B cell (primary cell): Measurements from ENCODE around the gene ALKBH5. TPM values are rescaled to one million over a fixed set of nuclear protein-coding genes. Genes with fewer than 3 reads are reported as not detected.

ENCODE experiments used
- ATAC-seq: fragments of 200-7000 bp; cut with Tn5 transposase; one replicate; pipeline ENCODE4 v1.10.0; 2021; ENCODE audit warnings: low read depth, mild to moderate bottlenecking, moderate number of reproducible peaks, moderate library complexity
- CTCF ChIA-PET: fragments of 350-600 bp; sonication (Branson Sonifier 250); formaldehyde crosslinking; loops from one replicate; lab custom pipeline; 2021; ENCODE audit warnings: antibody characterized with exemption, inconsistent platforms; lab: Charles Lee
- POLR2A ChIA-PET: fragments of 350-600 bp; sonication (Branson Sonifier 250); formaldehyde crosslinking; loops from one replicate; lab custom pipeline; 2021; ENCODE audit warnings: antibody characterized with exemption; lab: Charles Lee
- DNase-seq: peaks from one replicate; pipeline ENCODE4 v3.0.0; 2013
- H2AFZ ChIP-seq: 2 replicates; pipeline ENCODE4 v1.6.1; 2012; ENCODE audit warnings: mild to moderate bottlenecking, low read depth, low read length; ENCODE audit not compliant: insufficient read depth, poor library complexity, severe bottlenecking
- H3K27ac ChIP-seq, 2 donors: 1 replicate in 1 of 2; 2 replicates in 1 of 2; pipeline ENCODE4 v1.5.1; 2012 to 2013; ENCODE audit warnings: low read length in 2 of 2, mild to moderate bottlenecking in 2 of 2, moderate library complexity in 1 of 2
- H3K27me3 ChIP-seq, 4 experiments: fragments of 200-600 bp in 1 of 4; sonication (generic) in 1 of 4; replicated peaks in 1 of 4; 1 replicate in 2 of 4; 2 replicates in 2 of 4; pipeline versions ENCODE4 v1.6.1 to v1.7.0; 2013 to 2016; ENCODE audit warnings: low read length in 3 of 4, mild to moderate bottlenecking in 2 of 4, mixed read lengths in 1 of 4, moderate library complexity in 1 of 4; ENCODE audit not compliant: insufficient read depth in 4 of 4, control insufficient read depth in 3 of 4; ENCODE audit errors: control extremely low read depth in 1 of 4
- H3K36me3 ChIP-seq, 2 experiments: replicated peaks in 1 of 2; 1 replicate in 1 of 2; 2 replicates in 1 of 2; pipeline versions ENCODE4 v1.6.1 to v1.7.1; 2013; ENCODE audit warnings: low read length in 1 of 2; ENCODE audit not compliant: insufficient read depth in 2 of 2, control insufficient read depth in 1 of 2; ENCODE audit errors: control extremely low read depth in 1 of 2, extremely low read depth in 1 of 2
- H3K4me1 ChIP-seq, 2 donors: fragments of 200-600 bp in 1 of 2; sonication (generic) in 1 of 2; 1 replicate in 1 of 2; 2 replicates in 1 of 2; pipeline versions ENCODE4 v1.5.1 to v1.6.1; 2013 to 2017; ENCODE audit warnings: low read length in 2 of 2; ENCODE audit not compliant: control insufficient read depth in 2 of 2, insufficient read depth in 2 of 2
- H3K4me2 ChIP-seq: replicated peaks from 2 replicates; pipeline ENCODE3; 2012; ENCODE audit warnings: mild to moderate bottlenecking, low read depth, low read length; ENCODE audit not compliant: poor library complexity, severe bottlenecking
- H3K4me3 ChIP-seq, 5 experiments: fragments of 200-600 bp in 1 of 5; sonication (generic) in 1 of 5; 1 replicate in 3 of 5; 2 replicates in 2 of 5; pipeline versions ENCODE4 v1.5.1 to v1.7.0; 2011 to 2016; ENCODE audit warnings: low read length in 4 of 5, mild to moderate bottlenecking in 4 of 5, low read depth in 2 of 5, control low read depth in 1 of 5, moderate library complexity in 1 of 5; ENCODE audit not compliant: insufficient read depth in 1 of 5; ENCODE audit errors: control extremely low read depth in 1 of 5, extremely low read depth in 1 of 5
- H3K79me2 ChIP-seq: fragments of 200-600 bp; sonication (generic); one replicate; pipeline ENCODE4 v1.6.0; 2016; ENCODE audit warnings: low read length; ENCODE audit not compliant: control insufficient read depth, insufficient read depth
- H3K9ac ChIP-seq: fragments of 200-600 bp; sonication (generic); 2 replicates; pipeline ENCODE4 v1.6.1; 2017; ENCODE audit warnings: mild to moderate bottlenecking, low read length, moderate library complexity
- H3K9me3 ChIP-seq, 3 donors: one replicate each; pipeline versions ENCODE4 v1.6.1 to v1.7.1; 2013; ENCODE audit warnings: low read length in 2 of 3; ENCODE audit not compliant: control insufficient read depth in 2 of 3, insufficient read depth in 1 of 3; ENCODE audit errors: control extremely low read depth in 1 of 3
- H4K20me1 ChIP-seq: 2 replicates; pipeline ENCODE4 v1.6.0; 2012; ENCODE audit warnings: mild to moderate bottlenecking, low read length; ENCODE audit not compliant: insufficient read depth, control insufficient read depth, poor library complexity, severe bottlenecking
- H3K27ac Mint-ChIP-seq: one replicate; pipeline ENCODE4 v1.8.0; 2021; ENCODE audit warnings: mixed read lengths
- H3K27me3 Mint-ChIP-seq: one replicate; pipeline ENCODE4 v1.8.0; 2021; ENCODE audit warnings: mixed read lengths
- H3K4me1 Mint-ChIP-seq: one replicate; pipeline ENCODE4 v1.8.0; 2021; ENCODE audit warnings: mixed read lengths
- H3K4me3 Mint-ChIP-seq: one replicate; pipeline ENCODE4 v1.8.0; 2021; ENCODE audit warnings: mixed read lengths
- H3K9me3 Mint-ChIP-seq: one replicate; pipeline ENCODE4 v1.8.0; 2022; ENCODE audit warnings: mixed read lengths; ENCODE audit not compliant: insufficient read depth
- CTCF ChIP-seq: fragments of 200-600 bp; IDR thresholded peaks from one replicate; pipeline ENCODE4 v1.8.0; 2022; ENCODE audit warnings: antibody characterized with exemption, mild to moderate bottlenecking
- EZH2 ChIP-seq: IDR thresholded peaks from 2 replicates; pipeline ENCODE4 v1.6.1; 2012; ENCODE audit warnings: borderline replicate concordance, low read depth, mild to moderate bottlenecking, moderate library complexity, low read length; ENCODE audit not compliant: insufficient read depth, poor library complexity, severe bottlenecking
- WGBS: methylation state at CpG from one replicate; pipeline ENCODE4 v1.1.5; 2013; ENCODE audit warnings: missing lambda C conversion rate; ENCODE audit not compliant: insufficient coverage; 5-methylcytosine and 5-hydroxymethylcytosine counted together
- intact Hi-C: fragments of 100-400 bp; cut with micrococcal nuclease; formaldehyde crosslinking; loops from one replicate; pipeline ENCODE4 v1.10.0; 2022
- polyA plus RNA-seq: library from polyadenylated mRNA; depleted of rRNA; stranded (reverse); fragments of >200 nt; gene quantifications from 2 replicates; pipeline ENCODE4 v1.2.3, GENCODE V29; 2012
- total RNA-seq, 2 donors: library from RNA; stranded (reverse); fragments of 120-200 nt in 1 of 2; gene quantifications; 1 replicate in 1 of 2; 2 replicates in 1 of 2; pipeline versions ENCODE4 v1.2.3 to v1.2.4, GENCODE V29; 2013 to 2022

The ALKBH5 gene
- total and polyA plus RNA-seq, 2 donors (not counting 1 experiment from before 2014, with no cell fraction given): 63.3 to 104 TPM

DNA sequence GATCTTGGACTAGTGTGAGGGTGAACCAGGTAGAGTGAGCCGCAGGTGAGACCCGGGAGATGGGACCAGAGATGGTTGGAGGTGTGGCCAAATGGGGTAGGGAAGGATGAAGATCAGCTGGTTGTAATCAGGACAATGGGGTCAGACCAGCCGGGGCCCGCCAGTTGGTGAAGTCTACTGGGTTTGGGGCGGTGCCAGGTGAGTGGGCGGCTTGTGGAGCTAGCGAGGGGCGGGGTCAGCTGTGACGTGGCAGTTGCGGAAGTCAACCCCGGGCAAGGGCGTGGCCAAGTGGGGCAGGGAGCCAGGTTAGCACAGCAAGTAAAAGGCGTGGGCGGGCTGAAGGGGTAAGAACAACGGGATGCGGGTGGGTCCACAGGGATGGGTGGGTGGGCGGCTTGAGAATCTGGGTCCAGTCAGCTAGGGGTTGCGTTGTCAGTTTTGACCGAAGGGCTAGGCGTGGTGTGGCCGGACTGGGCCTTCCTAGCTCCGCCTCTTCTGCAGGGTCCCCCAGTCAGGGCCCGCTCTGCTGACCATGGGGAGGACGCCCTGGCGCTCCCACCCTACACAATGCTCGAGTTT, 25.5 kb upstream of the ALKBH5 start:
- Histone ChIP-seq H2AFZ (peak overlapping the region; percentile 84), H3K9ac (peak overlapping the region; percentile 73), H3K27me3 (no peaks in the 10 kb centered on the region), H4K20me1 (no peaks in the 10 kb centered on the region), H3K9me3 (peaks cover 0 to 3% (median 0%) of the 10 kb centered on the region in 3 donors), H3K79me2 (no peaks in the 10 kb centered on the region), H3K4me2 (peak overlapping the region; percentile 85), H3K27ac (peak overlapping the region; percentile 58 to 65), H3K36me3 (no peaks in the 10 kb centered on the region), H3K4me1 (peaks cover 12 to 27% of the 10 kb centered on the region in 2 donors), H3K4me3 (peak overlapping the region; percentile 9 to 66 (median 55))
- Mint-ChIP-seq H3K9me3 (no peaks in the 10 kb centered on the region), H3K27me3 (no peaks in the 10 kb centered on the region), H3K4me3 (peak overlapping the region; percentile 93), H3K27ac (peak overlapping the region; percentile 91), H3K4me1 (peaks cover 27% of the 10 kb centered on the region)
- DNase-seq (peak; percentile 95), ATAC-seq (peak; percentile 79)
- TF ChIP-seq CTCF: no peak
- TF ChIP-seq EZH2: no peak
- WGBS: 5% methylated on average over 26 of the region's 26 CpGs
- intact Hi-C loops: loop anchor here (1.0 kb wide), 2 partner anchors 25 to 67 kb away; partner anchors contain the start of genes ALKBH5 and LLGL1
- CTCF ChIA-PET: interaction anchor here (0.6 to 0.8 kb wide), 2 partner anchors 16 to 58 kb away, joined by 3 read pairs; no protein-coding TSS in a partner anchor
- POLR2A ChIA-PET: interaction anchor here (1.2 to 1.8 kb wide), 2 partner anchors 25 to 55 kb away, joined by 3 to 30 read pairs; partner anchors contain the start of gene ALKBH5

- Mint-ChIP-seq H3K27ac (no peak overlapping the region), H3K27me3 (no peaks in the 10 kb centered on the region), H3K4me3 (peak overlapping the region; percentile 85), H3K9me3 (no peaks in the 10 kb centered on the region), H3K4me1 (peaks cover 18% of the 10 kb centered on the region)
- Histone ChIP-seq H3K36me3 (no peaks in the 10 kb centered on the region), H3K27ac (no peak overlapping the region), H3K4me3 (no peak overlapping the region), H3K27me3 (no peaks in the 10 kb centered on the region), H4K20me1 (no peaks in the 10 kb centered on the region), H3K79me2 (no peaks in the 10 kb centered on the region), H3K4me1 (peaks cover 12 to 18% of the 10 kb centered on the region in 2 donors), H2AFZ (no peak overlapping the region), H3K9me3 (peaks cover 0 to 3% (median 0%) of the 10 kb centered on the region in 3 donors), H3K9ac (no peak overlapping the region), H3K4me2 (no peak overlapping the region)
- no peak for DNase-seq
- CTCF ChIA-PET: interaction anchor here (1.1 kb wide), 1 partner anchor 17 kb away, joined by 3 read pairs; no protein-coding TSS in a partner anchor
- TF ChIP-seq CTCF (no peak), EZH2 (no peak)
- WGBS: 89% methylated on average over 3 of the region's 3 CpGs
- intact Hi-C loops: no loop called here
- POLR2A ChIA-PET: no interaction called here
- no peak for ATAC-seq
Observed at GRCh38 chr17:18159551-18160120, 24.0 kb upstream of the ALKBH5 start.
